SK-N-SH (cell line): ENCODE results near the gene BABAM1.

Experiments
- CTCF ChIP-seq: fragments of 200-600 bp; sonication (generic); IDR thresholded peaks from 2 replicates; pipeline ENCODE4 v1.6.1; 2017; ENCODE audit warnings: antibody characterized with exemption, mild to moderate bottlenecking, moderate library complexity
- EP300 ChIP-seq, 2 experiments: IDR thresholded peaks; 2 replicates each; pipeline versions ENCODE4 v1.4.0 to v1.6.1; 2012; ENCODE audit warnings: borderline replicate concordance in 1 of 2, low read depth in 1 of 2, low read length in 1 of 2
- EZH2phosphoT487 ChIP-seq: fragments of 200-600 bp; sonication (generic); IDR thresholded peaks from 2 replicates; pipeline ENCODE4 v1.6.1; 2017; ENCODE audit warnings: low read depth, mixed run types, mild to moderate bottlenecking, antibody characterized with exemption, moderate library complexity, borderline replicate concordance
- JUND ChIP-seq: IDR thresholded peaks from 2 replicates; pipeline ENCODE4 v1.4.0; 2012
- MAX ChIP-seq: IDR thresholded peaks from 2 replicates; pipeline ENCODE4 v1.4.0; 2012; ENCODE audit warnings: low read depth
- POLR2AphosphoS5 ChIP-seq: IDR thresholded peaks from 2 replicates; pipeline ENCODE4 v1.6.1; 2012; ENCODE audit warnings: low read depth, low read length
- RAD21 ChIP-seq: IDR thresholded peaks from 2 replicates; pipeline ENCODE4 v1.6.1; 2012; ENCODE audit warnings: mild to moderate bottlenecking, low read length
- RXRA ChIP-seq: IDR thresholded peaks from 2 replicates; pipeline ENCODE4 v1.4.0; 2012; ENCODE audit warnings: low read depth, mild to moderate bottlenecking, borderline replicate concordance
- SMC3 ChIP-seq: IDR thresholded peaks from 2 replicates; pipeline ENCODE4 v1.6.1; 2012; ENCODE audit warnings: low read depth, low read length, improper control_type of control experiment
- TAF1 ChIP-seq: IDR thresholded peaks from 2 replicates; pipeline ENCODE4 v1.6.1; 2012; ENCODE audit warnings: low read depth, mild to moderate bottlenecking, low read length, moderate library complexity, borderline replicate concordance
- TCF12 ChIP-seq: IDR thresholded peaks from 2 replicates; pipeline ENCODE4 v1.4.0; 2012
- TEAD4 ChIP-seq: IDR thresholded peaks from 2 replicates; pipeline ENCODE4 v1.4.0; 2012; ENCODE audit warnings: mild to moderate bottlenecking, borderline replicate concordance; ENCODE audit not compliant: insufficient read depth
- USF1 ChIP-seq: IDR thresholded peaks from 2 replicates; pipeline ENCODE4 v1.4.0; 2012; ENCODE audit warnings: low read depth, borderline replicate concordance

- TF ChIP-seq TEAD4 (no peak), TAF1 (no peak), SMC3 (no peak), RXRA (no peak), USF1 (no peak), CTCF (no peak), MAX (no peak), POLR2AphosphoS5 (no peak), RAD21 (no peak), EP300 (IDR thresholded peaks at IDR 0.05; ENCODE audit: borderline replicate concordance in 1 of 2, low read depth in 1 of 2, low read length in 1 of 2) (no peak), EZH2phosphoT487 (no peak), TCF12 (no peak), JUND (no peak)
Measured at GRCh38 chr19:17320435-17320834, 53.2 kb downstream of the BABAM1 start.
